ENCODE results near the gene FEZ2. TPM values are rescaled to one million over a fixed set of nuclear protein-coding genes. Genes with fewer than 3 reads are reported as not detected.

The FEZ2 gene
- polyA plus RNA-seq, 1 of the 3 experiments (the other 2 are of a cell fraction): 37.2 TPM

- Histone ChIP-seq H3K4me1 (ENCODE audit: control insufficient read depth in 1 of 2, insufficient read depth in 2 of 2, low read depth in 1 of 2, low read length in 1 of 2) (peaks cover 0 to 4% of the 10 kb centered on the region in 2 experiments; a peak in 1 of 4 replicates), H3K27me3 (ENCODE audit: insufficient read depth) (no peaks in the 10 kb centered on the region), H3K9me3 (no peaks in the 10 kb centered on the region), H3K4me3 (ENCODE audit: low read depth in 2 of 2, low read length in 1 of 2) (no peak overlapping the region), H3K9ac (no peak overlapping the region), H3K79me2 (ENCODE audit: insufficient read depth) (no peaks in the 10 kb centered on the region), H3K4me2 (no peak overlapping the region), H3K9me2 (no peaks in the 10 kb centered on the region), H3K36me3 (replicated peaks in 1 of 2; ENCODE audit: control insufficient read depth in 1 of 2, insufficient read depth in 2 of 2, low read length in 1 of 2) (no peaks in the 10 kb centered on the region), H4K20me1 (ENCODE audit: insufficient read depth) (no peaks in the 10 kb centered on the region), H2AFZ (ENCODE audit: low read depth) (no peak overlapping the region), H3F3A (replicated peaks; ENCODE audit: insufficient read depth) (no peaks in the 10 kb centered on the region), H3K27ac (ENCODE audit: low read depth in 2 of 2, low read length in 1 of 2) (no peak overlapping the region)
- TF ChIP-seq, protein P1, sequence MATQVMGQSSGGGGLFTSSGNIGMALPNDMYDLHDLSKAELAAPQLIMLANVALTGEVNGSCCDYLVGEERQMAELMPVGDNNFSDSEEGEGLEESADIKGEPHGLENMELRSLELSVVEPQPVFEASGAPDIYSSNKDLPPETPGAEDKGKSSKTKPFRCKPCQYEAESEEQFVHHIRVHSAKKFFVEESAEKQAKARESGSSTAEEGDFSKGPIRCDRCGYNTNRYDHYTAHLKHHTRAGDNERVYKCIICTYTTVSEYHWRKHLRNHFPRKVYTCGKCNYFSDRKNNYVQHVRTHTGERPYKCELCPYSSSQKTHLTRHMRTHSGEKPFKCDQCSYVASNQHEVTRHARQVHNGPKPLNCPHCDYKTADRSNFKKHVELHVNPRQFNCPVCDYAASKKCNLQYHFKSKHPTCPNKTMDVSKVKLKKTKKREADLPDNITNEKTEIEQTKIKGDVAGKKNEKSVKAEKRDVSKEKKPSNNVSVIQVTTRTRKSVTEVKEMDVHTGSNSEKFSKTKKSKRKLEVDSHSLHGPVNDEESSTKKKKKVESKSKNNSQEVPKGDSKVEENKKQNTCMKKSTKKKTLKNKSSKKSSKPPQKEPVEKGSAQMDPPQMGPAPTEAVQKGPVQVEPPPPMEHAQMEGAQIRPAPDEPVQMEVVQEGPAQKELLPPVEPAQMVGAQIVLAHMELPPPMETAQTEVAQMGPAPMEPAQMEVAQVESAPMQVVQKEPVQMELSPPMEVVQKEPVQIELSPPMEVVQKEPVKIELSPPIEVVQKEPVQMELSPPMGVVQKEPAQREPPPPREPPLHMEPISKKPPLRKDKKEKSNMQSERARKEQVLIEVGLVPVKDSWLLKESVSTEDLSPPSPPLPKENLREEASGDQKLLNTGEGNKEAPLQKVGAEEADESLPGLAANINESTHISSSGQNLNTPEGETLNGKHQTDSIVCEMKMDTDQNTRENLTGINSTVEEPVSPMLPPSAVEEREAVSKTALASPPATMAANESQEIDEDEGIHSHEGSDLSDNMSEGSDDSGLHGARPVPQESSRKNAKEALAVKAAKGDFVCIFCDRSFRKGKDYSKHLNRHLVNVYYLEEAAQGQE (IDR thresholded peaks at IDR 0.05; ENCODE audit: low read depth, low read length): no peak
- TF ChIP-seq FOXM1 (IDR thresholded peaks at IDR 0.05; ENCODE audit: low read depth): no peak
- no peak for TF ChIP-seq JUND (IDR thresholded peaks at IDR 0.05)
- TF ChIP-seq MEF2A (IDR thresholded peaks at IDR 0.05; ENCODE audit: borderline replicate concordance, low read depth): no peak
- TF ChIP-seq TAF1 (IDR thresholded peaks at IDR 0.05; ENCODE audit: borderline replicate concordance, low read depth, low read length): no peak
- TF ChIP-seq SMC3 (IDR thresholded peaks at IDR 0.05; ENCODE audit: low read depth, low read length): no peak
- TF ChIP-seq, protein P2, sequence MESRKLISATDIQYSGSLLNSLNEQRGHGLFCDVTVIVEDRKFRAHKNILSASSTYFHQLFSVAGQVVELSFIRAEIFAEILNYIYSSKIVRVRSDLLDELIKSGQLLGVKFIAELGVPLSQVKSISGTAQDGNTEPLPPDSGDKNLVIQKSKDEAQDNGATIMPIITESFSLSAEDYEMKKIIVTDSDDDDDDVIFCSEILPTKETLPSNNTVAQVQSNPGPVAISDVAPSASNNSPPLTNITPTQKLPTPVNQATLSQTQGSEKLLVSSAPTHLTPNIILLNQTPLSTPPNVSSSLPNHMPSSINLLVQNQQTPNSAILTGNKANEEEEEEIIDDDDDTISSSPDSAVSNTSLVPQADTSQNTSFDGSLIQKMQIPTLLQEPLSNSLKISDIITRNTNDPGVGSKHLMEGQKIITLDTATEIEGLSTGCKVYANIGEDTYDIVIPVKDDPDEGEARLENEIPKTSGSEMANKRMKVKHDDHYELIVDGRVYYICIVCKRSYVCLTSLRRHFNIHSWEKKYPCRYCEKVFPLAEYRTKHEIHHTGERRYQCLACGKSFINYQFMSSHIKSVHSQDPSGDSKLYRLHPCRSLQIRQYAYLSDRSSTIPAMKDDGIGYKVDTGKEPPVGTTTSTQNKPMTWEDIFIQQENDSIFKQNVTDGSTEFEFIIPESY (IDR thresholded peaks at IDR 0.05; ENCODE audit: borderline replicate concordance, low read depth): no peak
- no peak for TF ChIP-seq RXRA (IDR thresholded peaks at IDR 0.05; ENCODE audit: borderline replicate concordance, low read depth)
- no peak for TF ChIP-seq YY1 (IDR thresholded peaks at IDR 0.05; ENCODE audit: low read depth)
- no peak for TF ChIP-seq ELF1 (IDR thresholded peaks at IDR 0.05)
- no peak for TF ChIP-seq FOSL2 (IDR thresholded peaks at IDR 0.05; ENCODE audit: borderline replicate concordance, low read depth)
- no peak for TF ChIP-seq NRF1 (IDR thresholded peaks at IDR 0.05; ENCODE audit: low read depth, low read length)
- TF ChIP-seq IRF3 (IDR thresholded peaks at IDR 0.05; ENCODE audit: low read depth, low read length): no peak
- DNase-seq: no peak
- CTCF ChIA-PET: interaction anchor here (0.6 kb wide), 1 partner anchor 229 kb away, joined by 3 read pairs; no protein-coding TSS in a partner anchor
- POLR2A ChIA-PET: no interaction called here
- 60% methylated on average over 5 of the region's 5 CpGs for WGBS (ENCODE audit: low lambda C conversion rate)
Measured at GRCh38 chr2:36611316-36611990, 13.5 kb upstream of the FEZ2 start.
